ENCODE results near the gene NANOS1. TPM values are rescaled to one million over a fixed set of nuclear protein-coding genes. Genes with fewer than 3 reads are reported as not detected.

NANOS1 gene
- polyA plus RNA-seq, 1 donor = 6.7 TPM

- DNase-seq (ENCODE audit: low read depth) = no peak
These were observed 28.5 kb downstream of the NANOS1 start for GRCh38 chr10:119058010-119058409.

- no peak for DNase-seq (ENCODE audit: low read depth)
These were observed 30.0 kb downstream of the NANOS1 start for GRCh38 chr10:119059557-119059956.

GRCh38 chr10:119060107-119060506 is 30.6 kb downstream of the NANOS1 start:
- no peak for DNase-seq (ENCODE audit: low read depth)

GRCh38 chr10:119061352-119061751 is 31.8 kb downstream of the NANOS1 start:
- DNase-seq (ENCODE audit: low read depth) = no peak

- DNase-seq (ENCODE audit: low read depth) = no peak
These were observed 32.4 kb downstream of the NANOS1 start for GRCh38 chr10:119061926-119062325.

GRCh38 chr10:119070395-119071165 is 41.1 kb downstream of the NANOS1 start:
- DNase-seq (ENCODE audit: low read depth) = no peak

- no peak for DNase-seq (ENCODE audit: low read depth)
These were observed 44.1 kb downstream of the NANOS1 start for GRCh38 chr10:119073584-119073983.

- no peak for DNase-seq (ENCODE audit: low read depth)
These were observed 49.1 kb downstream of the NANOS1 start for GRCh38 chr10:119078422-119079179.

- DNase-seq (ENCODE audit: low read depth) = no peak
These were observed 50.3 kb downstream of the NANOS1 start for GRCh38 chr10:119079599-119080520.

- peak; percentile 86 for DNase-seq (ENCODE audit: low read depth)
These were observed 51.2 kb downstream of the NANOS1 start, which contains the start of gene EIF3A for GRCh38 chr10:119080521-119081259. Gene EIF3A, minus strand, starts transcription at chr10:119080817. Its CDS starts 141 bp downstream, at chr10:119080676.

Other genes starting within 250 kb of the NANOS1 start
- gene EIF3A, start 51.1 kb downstream of the NANOS1 start, polyA plus RNA-seq (ENCODE audit: insufficient read length) = 141 TPM
- gene DENND10, start 74.4 kb downstream of the NANOS1 start, polyA plus RNA-seq (ENCODE audit: insufficient read length) = 28.4 TPM
- gene SFXN4, start 136.0 kb downstream of the NANOS1 start, polyA plus RNA-seq (ENCODE audit: insufficient read length) = 24.0 TPM
- 142 TPM for gene PRDX3, start 149.1 kb downstream of the NANOS1 start, polyA plus RNA-seq (ENCODE audit: insufficient read length)
- gene GRK5, start 177.9 kb downstream of the NANOS1 start, polyA plus RNA-seq (ENCODE audit: insufficient read length) = 20.9 TPM